ENCODE measurements around the gene FBXO21. TPM values are rescaled to one million over a fixed set of nuclear protein-coding genes. Genes with fewer than 3 reads are reported as not detected.
"Not testable (repeated sequence)": the region's sequence is repeated elsewhere in the genome, so short reads cannot be mapped to it uniquely, and the experiment has no call there.

Gene FBXO21
- total RNA-seq, 1 experiment from 2014 or later: 37.8 TPM

- Histone ChIP-seq H3K4me1 (ENCODE audit: control insufficient read depth, insufficient read depth, low read length) (no peaks in the 10 kb centered on the region), H3K36me3 (ENCODE audit: control insufficient read depth, insufficient read depth, low read length) (peaks cover 18% of the 10 kb centered on the region; the same call in 1 of the 2 replicates), H3K9me3 (ENCODE audit: control insufficient read depth, insufficient read depth, low read depth, low read length) (no peaks in the 10 kb centered on the region; the same call in 1 of the 2 replicates), H3K27me3 (ENCODE audit: control insufficient read depth, insufficient read depth, low read length) (no peaks in the 10 kb centered on the region), H3K27ac (ENCODE audit: low read length) (no peak overlapping the region), H3K4me3 (ENCODE audit: low read depth in 2 of 2, low read length in 2 of 2) (no peak overlapping the region)
- intact Hi-C loops (cut with micrococcal nuclease; ENCODE audit: unreplicated experiment) (no loop called here), in situ Hi-C loops (cut with HindIII; ENCODE audit: low pct_unique_long_range_greater_than_20kb, low sequenced_read_pairs) (no loop called here)
- ChIA-PET CTCF (no interaction called here), POLR2A (no interaction called here)
- BruUV-seq (replicated peaks): no TSS peak
- ATAC-seq: no peak
- DNase-seq (ENCODE audit: low read depth, low spot score): no peak
- no peak for TF ChIP-seq SIN3A (IDR thresholded peaks at IDR 0.05; ENCODE audit: borderline replicate concordance, insufficient read depth, low read depth, low read length)
- TF ChIP-seq CTCF (IDR thresholded peaks at IDR 0.05): no peak
- no peak for TF ChIP-seq REST (IDR thresholded peaks at IDR 0.05; ENCODE audit: insufficient read depth in 1 of 2, low read depth in 2 of 2, low read length in 1 of 2)
- TF ChIP-seq POLR2AphosphoS5 (IDR thresholded peaks at IDR 0.05; ENCODE audit: low read depth, low read length): no peak
Observed at GRCh38 chr12:117182866-117183265, 7.4 kb downstream of the FBXO21 start.

GRCh38 chr12:117181468-117181843 is 8.8 kb downstream of the FBXO21 start:
- BruUV-seq (replicated peaks); H3K4me3 ChIP-seq (ENCODE audit: low read depth in 2 of 2, low read length in 2 of 2); intact Hi-C loops (cut with micrococcal nuclease; ENCODE audit: unreplicated experiment); in situ Hi-C loops (cut with HindIII; ENCODE audit: low pct_unique_long_range_greater_than_20kb, low sequenced_read_pairs); H3K4me1 ChIP-seq (ENCODE audit: control insufficient read depth, insufficient read depth, low read length); CTCF ChIA-PET; H3K9me3 ChIP-seq (ENCODE audit: control insufficient read depth, insufficient read depth, low read depth, low read length); DNase-seq (ENCODE audit: low read depth, low spot score); H3K27ac ChIP-seq (ENCODE audit: low read length); ATAC-seq; POLR2A ChIA-PET; H3K27me3 ChIP-seq (ENCODE audit: control insufficient read depth, insufficient read depth, low read length): not testable (repeated sequence)
- peaks cover 22% of the 10 kb centered on the region; the same call in 1 of the 2 replicates for H3K36me3 ChIP-seq (ENCODE audit: control insufficient read depth, insufficient read depth, low read length)

- no peak for DNase-seq (ENCODE audit: low read depth, low spot score)
- ChIA-PET POLR2A (no interaction called here), CTCF (no interaction called here)
- no TSS peak for BruUV-seq (replicated peaks)
- H3K27ac ChIP-seq (ENCODE audit: low read length): no peak overlapping the region
- no peak for TF ChIP-seq SIN3A (IDR thresholded peaks at IDR 0.05; ENCODE audit: borderline replicate concordance, insufficient read depth, low read depth, low read length)
- no peak for TF ChIP-seq CTCF (IDR thresholded peaks at IDR 0.05)
- no peak for TF ChIP-seq REST (IDR thresholded peaks at IDR 0.05; ENCODE audit: insufficient read depth in 1 of 2, low read depth in 2 of 2, low read length in 1 of 2)
- no peak for TF ChIP-seq TCF7L2 (IDR thresholded peaks at IDR 0.05; ENCODE audit: low read depth, low read length)
- TF ChIP-seq POLR2AphosphoS5 (IDR thresholded peaks at IDR 0.05; ENCODE audit: low read depth, low read length): no peak
- peaks cover 27% of the 10 kb centered on the region for H3K36me3 ChIP-seq (ENCODE audit: control insufficient read depth, insufficient read depth, low read length)
- no peaks in the 10 kb centered on the region; the same call in 1 of the 2 replicates for H3K9me3 ChIP-seq (ENCODE audit: control insufficient read depth, insufficient read depth, low read depth, low read length)
- in situ Hi-C loops (cut with HindIII; ENCODE audit: low pct_unique_long_range_greater_than_20kb, low sequenced_read_pairs): no loop called here
- no peaks in the 10 kb centered on the region for H3K27me3 ChIP-seq (ENCODE audit: control insufficient read depth, insufficient read depth, low read length)
- no peaks in the 10 kb centered on the region for H3K4me1 ChIP-seq (ENCODE audit: control insufficient read depth, insufficient read depth, low read length)
- no peak overlapping the region for H3K4me3 ChIP-seq (ENCODE audit: low read depth in 2 of 2, low read length in 2 of 2)
- intact Hi-C loops (cut with micrococcal nuclease; ENCODE audit: unreplicated experiment): no loop called here
- no peak for ATAC-seq
Observed at GRCh38 chr12:117180758-117181467, 9.4 kb downstream of the FBXO21 start.
